OCI-LY7 (cell line): Measurements from ENCODE around the gene NATD1.

Experiments used
- CTCF ChIP-seq: fragments of 200-600 bp; sonication (generic); conservative IDR thresholded peaks from 2 replicates; pipeline ENCODE4 v1.5.1; 2014; ENCODE audit warnings: mild to moderate bottlenecking, antibody characterized with exemption, low read length, moderate library complexity, mixed read lengths
- EZH2phosphoT487 ChIP-seq: fragments of 200-600 bp; sonication (generic); IDR thresholded peaks from 2 replicates; pipeline ENCODE4 v1.6.1; 2018; ENCODE audit warnings: low read depth, borderline replicate concordance, mild to moderate bottlenecking, mixed run types, antibody characterized with exemption, low read length, moderate library complexity, mixed read lengths

GRCh38 chr17:21280081-21280518 is 26.9 kb upstream of the NATD1 start:
- TF ChIP-seq CTCF (peak; percentile 93), EZH2phosphoT487 (no peak)
